K562 (cell line): ENCODE data around the gene TIMM50. TPM values are rescaled to one million over a fixed set of nuclear protein-coding genes. Genes with fewer than 3 reads are reported as not detected.

Experiments used
- ESRRA ChIP-seq: fragments of 450-650 bp; IDR thresholded peaks from 2 replicates; pipeline ENCODE4 v1.6.1; 2014; ENCODE audit warnings: low read depth, mild to moderate bottlenecking, moderate library complexity, borderline replicate concordance
- FOS ChIP-seq: IDR thresholded peaks from 3 replicates; pipeline ENCODE4 v1.6.1; 2011; ENCODE audit not compliant: insufficient read length; ENCODE audit errors: extremely low read depth
- FOXA3 ChIP-seq, 2 experiments: fragments of 450-650 bp in 1 of 2; sonication (generic) in 1 of 2; formaldehyde crosslinking; IDR thresholded peaks in 1 of 2; conservative IDR thresholded peaks in 1 of 2; 2 replicates each; pipeline versions ENCODE4 v1.4.0 to v1.8.0; 2020 to 2022; ENCODE audit warnings: mild to moderate bottlenecking in 2 of 2, missing genetic modification reagents in 1 of 2
- HDGF ChIP-seq: fragments of 450-650 bp; IDR thresholded peaks from 2 replicates; pipeline ENCODE4 v1.6.1; 2016
- IFI16 ChIP-seq: fragments of 250-450 bp; sonication (Bioruptor Pico); IDR thresholded peaks from 2 replicates; pipeline ENCODE4 v2.1.2; 2022; ENCODE audit warnings: mild to moderate bottlenecking, inconsistent platforms
- IRF2 ChIP-seq: sonication (generic); formaldehyde crosslinking; IDR thresholded peaks from 2 replicates; pipeline ENCODE4 v1.8.1; 2022; ENCODE audit warnings: mild to moderate bottlenecking, missing genetic modification reagents
- KAT2B ChIP-seq: IDR thresholded peaks from one replicate; pipeline ENCODE4 v1.6.1; 2012; ENCODE audit warnings: low read depth, mild to moderate bottlenecking, control low read depth, inconsistent platforms, low read length, moderate library complexity
- MTA2 ChIP-seq: fragments of 450-650 bp; IDR thresholded peaks from 2 replicates; pipeline ENCODE4 v1.6.1; 2016; ENCODE audit warnings: low read depth
- NBN ChIP-seq: fragments of 450-650 bp; IDR thresholded peaks from 2 replicates; pipeline ENCODE4 v1.6.1; 2016; ENCODE audit warnings: low read depth, mild to moderate bottlenecking
- NEUROD1 ChIP-seq: fragments of 150-350 bp; IDR thresholded peaks from 2 replicates; pipeline ENCODE4 v1.6.1; 2014; ENCODE audit warnings: borderline replicate concordance, low read length, low read depth; ENCODE audit not compliant: partially characterized antibody
- NUFIP1 ChIP-seq: fragments of 450-650 bp; IDR thresholded peaks from 2 replicates; pipeline ENCODE4 v1.6.1; 2018; ENCODE audit not compliant: partially characterized antibody
- POLR2A ChIP-seq: fragments of 450-650 bp; conservative IDR thresholded peaks from 2 replicates; pipeline ENCODE4 v1.6.1; 2016
- RBM39 ChIP-seq: fragments of 200-400 bp; formaldehyde crosslinking; optimal IDR thresholded peaks from 2 replicates; pipeline ENCODE3; 2018; ENCODE audit warnings: low read depth, low read length
- ZNF212 ChIP-seq: fragments of 450-650 bp; formaldehyde crosslinking; IDR thresholded peaks from 2 replicates; pipeline ENCODE4 v1.4.0; 2020; ENCODE audit warnings: mild to moderate bottlenecking
- ZNF57 ChIP-seq: fragments of 450-650 bp; formaldehyde crosslinking; IDR thresholded peaks from 2 replicates; pipeline ENCODE4 v1.4.0; 2020; ENCODE audit warnings: mild to moderate bottlenecking, moderate library complexity
- polyA plus RNA-seq, 8 experiments: library from polyadenylated mRNA; depleted of rRNA in 4 of 8; stranded (reverse) in 5 of 8; unstranded in 3 of 8; fragments of >200 nt; fragmentation: Nextera tagmentation in 2 of 8; fragmentation: Illumina TruSeq in 1 of 8; extraction: Ambion mirVana in 2 of 8; extraction: Trizol in 1 of 8; gene quantifications; 2 replicates each; pipeline versions ENCODE4 v1.2.1 to v1.2.3, GENCODE V29; 2011 to 2014; ENCODE audit warnings: inconsistent platforms in 1 of 8, missing spikeins in 1 of 8
- total RNA-seq, 7 experiments: library from RNA; depleted of rRNA in 6 of 7; stranded (reverse); fragments of >200 nt in 6 of 7; fragmentation: Illumina TruSeq in 2 of 7; extraction: Trizol in 2 of 7; gene quantifications; 2 replicates each; pipeline versions ENCODE4 v1.2.1 to v1.2.3, GENCODE V29; 2011 to 2021; ENCODE audit warnings: low replicate concordance in 1 of 7
- TF ChIP-seq, protein P1 (sequence below): sonication (generic); formaldehyde crosslinking; IDR thresholded peaks from 2 replicates; pipeline ENCODE4 v1.5.0; 2020; ENCODE audit warnings: missing genetic modification reagents
- TF ChIP-seq, protein P2 (sequence below): fragments of 200-800 bp; sonication (Bioruptor generic); IDR thresholded peaks from 2 replicates; pipeline ENCODE4 v1.6.1; 2017; ENCODE audit warnings: missing genetic modification characterization, missing compliant biosample characterization
- TF ChIP-seq, protein P3 (sequence below): sonication (generic); formaldehyde crosslinking; IDR thresholded peaks from 2 replicates; pipeline ENCODE4 v1.8.1; 2023; ENCODE audit warnings: mild to moderate bottlenecking, missing genetic modification reagents
- TF ChIP-seq, protein P4 (sequence below): fragments of 250-450 bp; sonication (Bioruptor Pico); IDR thresholded peaks from 2 replicates; pipeline ENCODE4 v1.5.0; 2020; ENCODE audit warnings: mild to moderate bottlenecking, borderline replicate concordance
- TF ChIP-seq, protein P5 (sequence below): sonication (generic); formaldehyde crosslinking; IDR thresholded peaks from 2 replicates; pipeline ENCODE4 v1.9.0; 2022; ENCODE audit warnings: mild to moderate bottlenecking, missing genetic modification reagents

The TIMM50 gene
- total and polyA plus RNA-seq, 9 of the 15 experiments (the other 6 are each of a cell fraction or from before 2014, with no cell fraction given): 28.3 to 221 (median 170) TPM

DNA sequence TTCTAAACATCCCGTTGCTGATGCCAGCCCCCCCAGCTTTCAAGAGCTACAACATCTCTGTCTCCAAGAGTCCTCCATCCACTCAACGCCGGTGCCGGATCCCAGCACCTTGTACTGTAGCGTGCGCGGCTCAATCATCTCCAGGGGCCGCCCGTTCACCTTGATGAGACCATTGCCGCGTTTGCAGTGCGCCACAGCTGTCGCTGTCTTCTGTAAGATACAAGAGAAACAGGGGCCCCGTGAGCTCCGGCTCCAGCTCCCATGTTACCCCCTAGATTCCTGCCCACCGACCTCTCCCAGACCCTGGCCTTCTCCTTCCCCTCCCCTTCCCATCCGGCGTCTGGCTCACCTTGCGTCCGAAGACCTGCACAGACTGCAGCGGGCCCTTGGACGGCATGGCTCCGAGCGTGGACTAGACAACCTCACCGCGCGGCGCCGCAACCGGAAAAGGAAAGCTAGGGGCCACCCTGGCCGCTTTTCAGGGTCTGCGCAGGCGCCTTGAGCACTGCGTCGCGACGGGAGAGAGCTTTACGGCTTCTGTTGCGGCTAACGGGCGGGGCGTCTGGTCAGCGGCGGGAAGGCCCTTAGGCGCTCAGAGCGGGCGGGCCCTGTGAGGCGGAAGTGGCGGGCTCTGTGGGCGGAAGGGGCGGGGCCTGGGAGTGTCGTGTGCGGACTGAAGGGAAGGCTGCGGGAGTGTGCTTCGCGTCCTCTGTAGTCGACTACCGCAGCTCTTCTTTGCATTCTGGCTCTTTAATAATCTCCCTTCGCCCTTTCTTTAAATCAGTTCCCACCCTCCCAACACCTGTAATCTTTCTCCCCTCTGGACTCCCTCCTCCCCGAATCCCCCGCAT is 44.9 kb upstream of the TIMM50 start, which contains the start of gene RPS16 (continued):
- TF ChIP-seq, protein P1, sequence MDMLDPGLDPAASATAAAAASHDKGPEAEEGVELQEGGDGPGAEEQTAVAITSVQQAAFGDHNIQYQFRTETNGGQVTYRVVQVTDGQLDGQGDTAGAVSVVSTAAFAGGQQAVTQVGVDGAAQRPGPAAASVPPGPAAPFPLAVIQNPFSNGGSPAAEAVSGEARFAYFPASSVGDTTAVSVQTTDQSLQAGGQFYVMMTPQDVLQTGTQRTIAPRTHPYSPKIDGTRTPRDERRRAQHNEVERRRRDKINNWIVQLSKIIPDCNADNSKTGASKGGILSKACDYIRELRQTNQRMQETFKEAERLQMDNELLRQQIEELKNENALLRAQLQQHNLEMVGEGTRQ (CRISPR knock-in tag): no peak
- no peak for TF ChIP-seq KAT2B
- no peak for TF ChIP-seq ZNF212 (CRISPR knock-in tag)
- no peak for TF ChIP-seq IFI16 (CRISPR knock-in tag)
- TF ChIP-seq FOS: no peak
- TF ChIP-seq, protein P2, sequence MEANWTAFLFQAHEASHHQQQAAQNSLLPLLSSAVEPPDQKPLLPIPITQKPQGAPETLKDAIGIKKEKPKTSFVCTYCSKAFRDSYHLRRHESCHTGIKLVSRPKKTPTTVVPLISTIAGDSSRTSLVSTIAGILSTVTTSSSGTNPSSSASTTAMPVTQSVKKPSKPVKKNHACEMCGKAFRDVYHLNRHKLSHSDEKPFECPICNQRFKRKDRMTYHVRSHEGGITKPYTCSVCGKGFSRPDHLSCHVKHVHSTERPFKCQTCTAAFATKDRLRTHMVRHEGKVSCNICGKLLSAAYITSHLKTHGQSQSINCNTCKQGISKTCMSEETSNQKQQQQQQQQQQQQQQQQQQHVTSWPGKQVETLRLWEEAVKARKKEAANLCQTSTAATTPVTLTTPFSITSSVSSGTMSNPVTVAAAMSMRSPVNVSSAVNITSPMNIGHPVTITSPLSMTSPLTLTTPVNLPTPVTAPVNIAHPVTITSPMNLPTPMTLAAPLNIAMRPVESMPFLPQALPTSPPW (CRISPR knock-in tag): peak; percentile 78
- no peak for TF ChIP-seq MTA2
- TF ChIP-seq HDGF: no peak
- TF ChIP-seq, protein P3, sequence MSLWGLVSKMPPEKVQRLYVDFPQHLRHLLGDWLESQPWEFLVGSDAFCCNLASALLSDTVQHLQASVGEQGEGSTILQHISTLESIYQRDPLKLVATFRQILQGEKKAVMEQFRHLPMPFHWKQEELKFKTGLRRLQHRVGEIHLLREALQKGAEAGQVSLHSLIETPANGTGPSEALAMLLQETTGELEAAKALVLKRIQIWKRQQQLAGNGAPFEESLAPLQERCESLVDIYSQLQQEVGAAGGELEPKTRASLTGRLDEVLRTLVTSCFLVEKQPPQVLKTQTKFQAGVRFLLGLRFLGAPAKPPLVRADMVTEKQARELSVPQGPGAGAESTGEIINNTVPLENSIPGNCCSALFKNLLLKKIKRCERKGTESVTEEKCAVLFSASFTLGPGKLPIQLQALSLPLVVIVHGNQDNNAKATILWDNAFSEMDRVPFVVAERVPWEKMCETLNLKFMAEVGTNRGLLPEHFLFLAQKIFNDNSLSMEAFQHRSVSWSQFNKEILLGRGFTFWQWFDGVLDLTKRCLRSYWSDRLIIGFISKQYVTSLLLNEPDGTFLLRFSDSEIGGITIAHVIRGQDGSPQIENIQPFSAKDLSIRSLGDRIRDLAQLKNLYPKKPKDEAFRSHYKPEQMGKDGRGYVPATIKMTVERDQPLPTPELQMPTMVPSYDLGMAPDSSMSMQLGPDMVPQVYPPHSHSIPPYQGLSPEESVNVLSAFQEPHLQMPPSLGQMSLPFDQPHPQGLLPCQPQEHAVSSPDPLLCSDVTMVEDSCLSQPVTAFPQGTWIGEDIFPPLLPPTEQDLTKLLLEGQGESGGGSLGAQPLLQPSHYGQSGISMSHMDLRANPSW (CRISPR knock-in tag): no peak
- peak; percentile 99 for TF ChIP-seq POLR2A
- TF ChIP-seq, protein P4, sequence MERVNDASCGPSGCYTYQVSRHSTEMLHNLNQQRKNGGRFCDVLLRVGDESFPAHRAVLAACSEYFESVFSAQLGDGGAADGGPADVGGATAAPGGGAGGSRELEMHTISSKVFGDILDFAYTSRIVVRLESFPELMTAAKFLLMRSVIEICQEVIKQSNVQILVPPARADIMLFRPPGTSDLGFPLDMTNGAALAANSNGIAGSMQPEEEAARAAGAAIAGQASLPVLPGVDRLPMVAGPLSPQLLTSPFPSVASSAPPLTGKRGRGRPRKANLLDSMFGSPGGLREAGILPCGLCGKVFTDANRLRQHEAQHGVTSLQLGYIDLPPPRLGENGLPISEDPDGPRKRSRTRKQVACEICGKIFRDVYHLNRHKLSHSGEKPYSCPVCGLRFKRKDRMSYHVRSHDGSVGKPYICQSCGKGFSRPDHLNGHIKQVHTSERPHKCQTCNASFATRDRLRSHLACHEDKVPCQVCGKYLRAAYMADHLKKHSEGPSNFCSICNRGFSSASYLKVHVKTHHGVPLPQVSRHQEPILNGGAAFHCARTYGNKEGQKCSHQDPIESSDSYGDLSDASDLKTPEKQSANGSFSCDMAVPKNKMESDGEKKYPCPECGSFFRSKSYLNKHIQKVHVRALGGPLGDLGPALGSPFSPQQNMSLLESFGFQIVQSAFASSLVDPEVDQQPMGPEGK (CRISPR knock-in tag): no peak
- no peak for TF ChIP-seq ZNF57 (CRISPR knock-in tag)
- TF ChIP-seq RBM39: no peak
- TF ChIP-seq ESRRA: peak; percentile 81
- TF ChIP-seq IRF2: no peak
- TF ChIP-seq NUFIP1: no peak
- TF ChIP-seq, protein P5, sequence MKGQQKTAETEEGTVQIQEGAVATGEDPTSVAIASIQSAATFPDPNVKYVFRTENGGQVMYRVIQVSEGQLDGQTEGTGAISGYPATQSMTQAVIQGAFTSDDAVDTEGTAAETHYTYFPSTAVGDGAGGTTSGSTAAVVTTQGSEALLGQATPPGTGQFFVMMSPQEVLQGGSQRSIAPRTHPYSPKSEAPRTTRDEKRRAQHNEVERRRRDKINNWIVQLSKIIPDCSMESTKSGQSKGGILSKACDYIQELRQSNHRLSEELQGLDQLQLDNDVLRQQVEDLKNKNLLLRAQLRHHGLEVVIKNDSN (CRISPR knock-in tag): no peak; the same call in 1 of the 2 replicates
- TF ChIP-seq NBN: peak; percentile 45; the same call in 1 of the 2 replicates
- peak in 1 of 2 experiments; percentile 13; a peak in 1 of 4 replicates for TF ChIP-seq FOXA3 (CRISPR knock-in tag; conservative IDR thresholded peaks at IDR 0.05 in 1 of 2, IDR thresholded peaks at IDR 0.05 in 1 of 2)
- peak; percentile 71 for TF ChIP-seq NEUROD1
